ENCODE measurements around the gene SCOC. TPM values are rescaled to one million over a fixed set of nuclear protein-coding genes. Genes with fewer than 3 reads are reported as not detected.

Gene SCOC
- polyA plus RNA-seq, 12 donors: 30.9 to 68.6 (median 54.4) TPM; not detected in 1

Other genes starting within 250 kb of the SCOC start
- 10 to 100 TPM in 1 of 12 donors, 1 to 10 TPM in 10, not detected in 1; 3.9 to 17.0 (median 4.6) TPM for gene MAML3, start 219.5 kb upstream of the SCOC start, polyA plus RNA-seq (ENCODE audit: insufficient read length in 12 of 12)
- 1 to 10 TPM in 10 of 12 donors, not detected in 2; 1.7 to 3.2 (median 2.6) TPM for gene CLGN, start 54.0 kb downstream of the SCOC start, polyA plus RNA-seq (ENCODE audit: insufficient read length in 12 of 12)
- gene MGAT4D, start 124.6 kb downstream of the SCOC start, polyA plus RNA-seq (ENCODE audit: insufficient read length in 12 of 12): not detected
- 10 to 100 TPM in 11 of 12 donors, not detected in 1; 16.7 to 39.4 (median 25.6) TPM for gene ELMOD2, start 150.5 kb downstream of the SCOC start, polyA plus RNA-seq (ENCODE audit: insufficient read length in 12 of 12)
- under 1 TPM in 4 of 12 donors, not detected in 8; 0.12 to 0.17 (median 0.16) TPM for gene UCP1, start 195.3 kb downstream of the SCOC start, polyA plus RNA-seq (ENCODE audit: insufficient read length in 12 of 12)

Measured in muscle of arm (tissue), 12 donors.